Suprapubic skin (tissue), 4 donors: ENCODE data around the gene DZIP1. TPM values are rescaled to one million over a fixed set of nuclear protein-coding genes. Genes with fewer than 3 reads are reported as not detected.
A peak's percentile ranks its signal among the peaks of the same experiment; 100 is the strongest.

ENCODE experiments used
- DNase-seq, 2 donors: peaks; one replicate each; pipeline ENCODE4 v3.0.0-alpha.2; 2019; ENCODE audit warnings: low spot score in 2 of 2
- H3K27ac ChIP-seq: fragments of 200-600 bp; sonication (generic); one replicate; pipeline ENCODE4 v1.5.1; 2019
- H3K27me3 ChIP-seq: fragments of 200-600 bp; sonication (generic); one replicate; pipeline ENCODE4 v1.5.1; 2019
- H3K36me3 ChIP-seq: fragments of 200-600 bp; sonication (generic); one replicate; pipeline ENCODE4 v1.5.1; 2019
- H3K4me1 ChIP-seq: fragments of 200-600 bp; sonication (generic); one replicate; pipeline ENCODE4 v1.5.1; 2019
- H3K4me3 ChIP-seq: fragments of 200-600 bp; sonication (generic); one replicate; pipeline ENCODE4 v1.5.1; 2019; ENCODE audit warnings: mild to moderate bottlenecking
- H3K9me3 ChIP-seq: fragments of 200-600 bp; sonication (generic); one replicate; pipeline ENCODE4 v1.5.1; 2019
- EP300 ChIP-seq: sonication (generic); formaldehyde crosslinking; IDR thresholded peaks from one replicate; pipeline ENCODE4 v1.6.1; 2017; ENCODE audit warnings: antibody characterized with exemption
- POLR2A ChIP-seq, 2 donors: fragments of 450-650 bp; IDR thresholded peaks; one replicate each; pipeline ENCODE4 v1.6.1; 2017; ENCODE audit warnings: antibody characterized with exemption in 2 of 2, mild to moderate bottlenecking in 2 of 2, moderate library complexity in 2 of 2
- POLR2AphosphoS5 ChIP-seq, 3 donors: sonication (generic); formaldehyde crosslinking; IDR thresholded peaks; one replicate each; pipeline ENCODE4 v1.6.1; 2017; ENCODE audit warnings: antibody characterized with exemption in 3 of 3
- WGBS: methylation state at CpG from one replicate; pipeline ENCODE4 v1.1.5; 2018; 5-methylcytosine and 5-hydroxymethylcytosine counted together
- total RNA-seq, 4 donors: library from RNA; depleted of rRNA; stranded (reverse); fragments of >200 nt; gene quantifications; one replicate each; pipeline ENCODE4 v1.1.0, GENCODE V29; 2016
- TF ChIP-seq, protein P1 (sequence below), 2 donors: fragments of 200-600 bp in 1 of 2; fragments of 450-650 bp in 1 of 2; sonication (generic) in 1 of 2; IDR thresholded peaks; one replicate each; pipeline ENCODE4 v1.5.1; 2016 to 2019; ENCODE audit warnings: antibody characterized with exemption in 2 of 2, mild to moderate bottlenecking in 1 of 2, moderate library complexity in 1 of 2

The DZIP1 gene
- total RNA-seq, 4 donors from 2014 or later = 1.5 to 4.8 (median 3.4) TPM

DNA sequence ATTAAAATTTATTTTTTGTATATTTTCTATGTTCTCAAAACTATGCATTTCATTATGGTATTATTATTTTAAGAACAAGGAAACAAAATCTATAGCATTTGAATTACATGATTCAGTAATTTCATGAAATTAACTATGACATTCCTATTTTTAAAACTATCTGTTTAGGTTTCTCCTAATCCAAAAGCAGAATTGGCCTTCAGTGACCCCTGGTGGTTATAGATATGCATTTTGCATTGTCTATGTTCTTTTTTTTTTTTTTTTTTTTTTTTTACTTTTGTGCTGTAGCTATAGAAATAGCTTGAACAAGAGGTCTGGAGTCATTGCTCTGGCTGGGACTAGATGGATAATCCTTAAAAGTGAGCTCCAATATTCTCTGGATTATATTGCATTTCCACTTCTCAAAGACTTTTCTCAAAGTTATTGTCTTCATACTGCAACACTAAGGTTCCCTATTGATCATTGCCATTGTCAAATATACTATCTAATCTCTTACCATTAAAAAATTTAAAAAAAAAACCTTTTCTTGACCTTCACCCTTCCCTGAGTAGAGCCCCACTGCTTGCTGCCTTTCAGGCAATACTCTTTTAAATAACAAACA is 16.6 kb upstream of the DZIP1 start:
- Histone ChIP-seq H3K4me3 (no peak overlapping the region), H3K4me1 (no peaks in the 10 kb centered on the region), H3K27me3 (no peaks in the 10 kb centered on the region), H3K36me3 (no peaks in the 10 kb centered on the region), H3K9me3 (peaks cover 16% of the 10 kb centered on the region), H3K27ac (no peak overlapping the region)
- TF ChIP-seq, protein P1, sequence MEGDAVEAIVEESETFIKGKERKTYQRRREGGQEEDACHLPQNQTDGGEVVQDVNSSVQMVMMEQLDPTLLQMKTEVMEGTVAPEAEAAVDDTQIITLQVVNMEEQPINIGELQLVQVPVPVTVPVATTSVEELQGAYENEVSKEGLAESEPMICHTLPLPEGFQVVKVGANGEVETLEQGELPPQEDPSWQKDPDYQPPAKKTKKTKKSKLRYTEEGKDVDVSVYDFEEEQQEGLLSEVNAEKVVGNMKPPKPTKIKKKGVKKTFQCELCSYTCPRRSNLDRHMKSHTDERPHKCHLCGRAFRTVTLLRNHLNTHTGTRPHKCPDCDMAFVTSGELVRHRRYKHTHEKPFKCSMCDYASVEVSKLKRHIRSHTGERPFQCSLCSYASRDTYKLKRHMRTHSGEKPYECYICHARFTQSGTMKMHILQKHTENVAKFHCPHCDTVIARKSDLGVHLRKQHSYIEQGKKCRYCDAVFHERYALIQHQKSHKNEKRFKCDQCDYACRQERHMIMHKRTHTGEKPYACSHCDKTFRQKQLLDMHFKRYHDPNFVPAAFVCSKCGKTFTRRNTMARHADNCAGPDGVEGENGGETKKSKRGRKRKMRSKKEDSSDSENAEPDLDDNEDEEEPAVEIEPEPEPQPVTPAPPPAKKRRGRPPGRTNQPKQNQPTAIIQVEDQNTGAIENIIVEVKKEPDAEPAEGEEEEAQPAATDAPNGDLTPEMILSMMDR (IDR thresholded peaks at IDR 0.05) = peak in 1 of 2 donors; percentile 24
- TF ChIP-seq POLR2A (IDR thresholded peaks at IDR 0.05) = no peak
- no peak for DNase-seq

DNA sequence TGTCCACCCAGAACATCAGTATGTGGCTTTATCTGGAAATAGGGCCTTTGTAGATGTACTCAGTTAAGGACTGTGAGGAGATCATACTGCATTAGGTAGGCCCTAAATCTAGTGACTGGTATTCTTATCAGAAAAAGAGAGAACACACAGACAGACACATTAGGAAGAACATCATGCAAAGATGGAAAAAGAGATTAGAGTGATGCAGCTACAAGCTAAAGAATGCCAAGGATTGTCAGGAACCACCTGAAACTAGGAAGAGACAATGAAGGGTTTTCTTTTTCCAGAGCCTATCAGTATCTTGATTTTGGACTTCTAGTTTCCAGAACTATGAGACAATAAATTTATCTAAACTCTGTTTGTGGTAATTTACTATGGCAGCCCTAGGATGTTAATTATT is 15.0 kb upstream of the DZIP1 start:
- no peaks in the 10 kb centered on the region for H3K27me3 ChIP-seq
- TF ChIP-seq, protein P1 (IDR thresholded peaks at IDR 0.05) = no peak
- no peak for TF ChIP-seq POLR2A (IDR thresholded peaks at IDR 0.05)
- peaks cover 5% of the 10 kb centered on the region for H3K9me3 ChIP-seq
- no peaks in the 10 kb centered on the region for H3K36me3 ChIP-seq
- DNase-seq = no peak
- no peak overlapping the region for H3K27ac ChIP-seq
- no peak overlapping the region for H3K4me3 ChIP-seq
- no peaks in the 10 kb centered on the region for H3K4me1 ChIP-seq

DNA sequence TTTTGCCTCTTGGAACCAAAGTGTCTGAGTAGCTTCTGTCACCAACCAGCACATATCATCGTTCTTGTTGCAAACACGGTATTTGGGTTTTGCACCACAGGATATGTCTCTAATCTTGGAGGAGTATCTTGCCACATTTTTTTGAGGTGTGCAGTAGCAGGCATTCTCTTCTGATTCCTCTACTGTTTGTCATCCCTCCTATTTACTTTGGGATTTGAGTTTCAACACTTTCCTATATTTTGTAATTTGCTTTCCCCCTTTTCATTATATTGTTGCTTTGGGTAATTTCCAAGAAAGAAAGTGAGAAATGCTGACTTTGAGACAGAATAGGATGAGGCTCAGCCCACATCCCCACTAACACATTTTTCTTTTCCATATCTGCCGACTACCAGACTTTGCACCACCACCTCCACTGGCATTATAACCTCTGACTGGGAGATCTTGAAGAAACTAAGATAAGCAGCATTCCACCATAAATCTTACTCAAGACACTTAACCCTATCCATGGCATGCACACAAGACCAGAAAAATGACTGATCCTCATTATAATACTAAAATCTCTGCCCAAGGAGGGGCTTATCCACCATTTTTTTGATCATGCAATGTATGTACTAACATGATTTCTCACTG is 12.0 kb upstream of the DZIP1 start:
- Histone ChIP-seq H3K4me1 (no peaks in the 10 kb centered on the region), H3K27ac (no peak overlapping the region), H3K4me3 (no peak overlapping the region), H3K27me3 (no peaks in the 10 kb centered on the region), H3K9me3 (no peaks in the 10 kb centered on the region), H3K36me3 (no peaks in the 10 kb centered on the region)
- no peak for DNase-seq
- WGBS = 66% methylated on average over 3 of the region's 3 CpGs
- TF ChIP-seq POLR2AphosphoS5 (IDR thresholded peaks at IDR 0.05) (no peak), POLR2A (IDR thresholded peaks at IDR 0.05) (no peak), EP300 (no peak)
- TF ChIP-seq, protein P1 (IDR thresholded peaks at IDR 0.05) = no peak

DNA sequence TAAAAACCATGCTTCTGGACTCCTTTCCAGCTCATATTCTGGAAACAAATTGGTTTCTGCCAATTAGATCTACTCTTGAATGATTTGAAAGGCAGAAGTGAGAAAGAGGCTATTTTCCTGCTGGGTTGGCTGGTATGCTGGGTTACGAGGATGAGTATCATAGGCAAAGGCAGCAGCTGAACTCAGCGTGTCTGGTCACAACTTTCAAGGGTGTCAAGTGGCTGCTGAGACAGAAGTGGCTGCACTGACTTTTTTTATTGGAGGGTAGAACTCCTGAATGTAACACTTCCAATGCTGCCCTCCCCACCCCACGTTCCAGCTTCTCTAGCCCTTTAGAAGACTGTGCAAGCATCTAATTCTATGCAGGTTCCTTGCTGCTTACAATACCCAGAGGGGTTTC is 8.3 kb upstream of the DZIP1 start:
- no peaks in the 10 kb centered on the region for H3K27me3 ChIP-seq
- no peaks in the 10 kb centered on the region for H3K36me3 ChIP-seq
- H3K4me3 ChIP-seq = no peak overlapping the region
- no peak for DNase-seq
- WGBS = 46% methylated on average over 3 of the region's 3 CpGs
- no peak for TF ChIP-seq POLR2AphosphoS5 (IDR thresholded peaks at IDR 0.05)
- TF ChIP-seq POLR2A (IDR thresholded peaks at IDR 0.05) = no peak
- TF ChIP-seq, protein P1 (IDR thresholded peaks at IDR 0.05) = no peak
- no peak for TF ChIP-seq EP300
- no peaks in the 10 kb centered on the region for H3K9me3 ChIP-seq
- H3K4me1 ChIP-seq = no peaks in the 10 kb centered on the region
- no peak overlapping the region for H3K27ac ChIP-seq

DNA sequence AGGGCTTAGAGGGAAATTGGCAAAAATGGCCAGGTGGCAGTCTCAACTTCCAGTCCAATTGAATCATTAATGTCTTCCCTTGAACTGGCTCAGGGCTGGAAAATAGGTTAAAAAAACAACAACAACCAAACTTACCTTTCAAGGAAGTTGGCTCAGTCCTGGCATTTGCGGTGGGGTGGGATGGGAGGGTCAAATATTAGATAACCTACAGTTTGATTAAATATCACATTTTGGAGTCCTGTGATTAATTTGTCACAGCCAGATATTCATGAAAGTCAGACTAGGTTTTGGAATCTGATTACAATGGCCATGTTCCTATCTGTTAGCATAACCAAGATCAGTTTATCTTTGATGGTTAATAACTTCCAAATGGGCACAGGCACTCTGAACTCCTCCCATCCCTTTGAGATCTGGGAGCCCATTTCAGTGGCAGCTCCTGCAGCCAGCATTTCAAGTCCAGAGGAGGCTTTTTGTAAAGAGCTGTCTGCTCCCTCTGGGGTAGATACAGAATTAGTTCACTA is 7.8 kb upstream of the DZIP1 start:
- 74% methylated on average over 1 of the region's 1 CpG for WGBS
- DNase-seq = no peak

More for the DNA sequence above, 7.8 kb upstream of the DZIP1 start:
- Histone ChIP-seq H3K4me1 (no peaks in the 10 kb centered on the region), H3K27ac (no peak overlapping the region), H3K9me3 (no peaks in the 10 kb centered on the region), H3K4me3 (no peak overlapping the region), H3K36me3 (no peaks in the 10 kb centered on the region), H3K27me3 (no peaks in the 10 kb centered on the region)
- TF ChIP-seq EP300 (no peak), POLR2A (IDR thresholded peaks at IDR 0.05) (no peak), POLR2AphosphoS5 (IDR thresholded peaks at IDR 0.05) (no peak)
- TF ChIP-seq, protein P1 (IDR thresholded peaks at IDR 0.05) = no peak
